ENCODE data around the gene FAM200A.

DNA sequence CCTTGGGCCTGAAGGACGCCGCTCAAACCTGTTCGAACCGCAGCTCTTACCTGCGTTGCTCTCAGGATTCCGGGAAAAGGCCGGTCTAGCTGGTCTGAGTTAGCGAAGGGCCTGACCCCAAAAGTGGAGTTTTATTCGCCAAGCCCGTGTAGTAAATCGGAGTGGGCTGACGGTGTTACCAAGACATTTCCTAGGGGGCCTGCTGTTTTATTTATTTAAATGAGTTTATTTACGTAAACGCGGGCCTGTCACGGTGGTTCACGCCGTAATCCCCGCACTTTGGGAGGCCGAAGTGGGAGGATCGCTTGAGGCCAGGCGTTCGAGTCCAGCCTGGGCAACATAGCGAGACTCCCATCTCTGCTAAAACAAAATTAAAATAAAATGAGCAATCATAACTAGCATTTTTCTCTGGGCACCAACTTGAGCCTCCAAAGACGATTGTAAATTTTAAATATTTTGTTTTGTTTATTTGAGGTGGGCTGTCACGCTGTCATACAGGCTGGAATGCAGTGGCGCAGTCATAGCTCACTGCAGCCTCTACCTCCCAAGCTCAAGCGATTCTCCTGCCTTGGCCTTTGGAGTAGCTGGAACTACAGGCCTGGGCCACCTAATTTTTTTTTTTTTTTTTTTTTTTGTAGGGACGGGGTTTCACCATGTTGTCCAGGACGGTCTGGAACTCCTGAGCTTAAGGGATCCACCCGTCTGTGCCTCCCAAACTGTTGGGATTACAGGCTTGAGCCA, 7.4 kb upstream of the FAM200A start:
- TF ChIP-seq EZH2 (IDR thresholded peaks at IDR 0.05) (no peak), POLR2AphosphoS5 (IDR thresholded peaks at IDR 0.05; ENCODE audit: borderline replicate concordance, low read depth, low read length) (no peak)
